GM23338 (cell line): Measurements from ENCODE around the gene TRIM56. TPM values are rescaled to one million over a fixed set of nuclear protein-coding genes. Genes with fewer than 3 reads are reported as not detected.

Experiments
- ATAC-seq: fragments of 200-7000 bp; cut with Tn5 transposase; 3 replicates; pipeline ENCODE4 v1.9.1; 2020
- DNase-seq: peaks from one replicate; pipeline ENCODE4 v3.0.0-alpha.2; 2015; ENCODE audit warnings: low spot score
- H2AFZ ChIP-seq: fragments of 200-600 bp; sonication (generic); 2 replicates; pipeline ENCODE4 v1.8.0; 2016; ENCODE audit warnings: antibody characterized with exemption, mild to moderate bottlenecking, moderate library complexity
- H3F3A ChIP-seq: fragments of 200-600 bp; sonication (generic); replicated peaks from 2 replicates; pipeline ENCODE4 v1.8.0; 2017; ENCODE audit warnings: antibody characterized with exemption, mixed run types, low read depth
- H3K27ac ChIP-seq: fragments of 200-600 bp; sonication (generic); 2 replicates; pipeline ENCODE4 v1.6.1; 2016; ENCODE audit warnings: low read depth
- H3K27me3 ChIP-seq: fragments of 200-600 bp; sonication (generic); 2 replicates; pipeline ENCODE4 v1.8.0; 2016; ENCODE audit warnings: mild to moderate bottlenecking, mixed run types, moderate library complexity; ENCODE audit not compliant: insufficient read depth
- H3K36me3 ChIP-seq: fragments of 200-600 bp; sonication (generic); 2 replicates; pipeline ENCODE4 v1.8.0; 2016; ENCODE audit warnings: mild to moderate bottlenecking; ENCODE audit not compliant: insufficient read depth
- H3K4me1 ChIP-seq: fragments of 200-600 bp; sonication (generic); 2 replicates; pipeline ENCODE4 v1.8.0; 2016; ENCODE audit warnings: mild to moderate bottlenecking, moderate library complexity; ENCODE audit not compliant: insufficient read depth
- H3K4me2 ChIP-seq: fragments of 200-600 bp; sonication (generic); 2 replicates; pipeline ENCODE4 v1.7.1; 2017; ENCODE audit warnings: mixed run types
- H3K4me3 ChIP-seq: fragments of 200-600 bp; sonication (generic); 2 replicates; pipeline ENCODE4 v1.6.1; 2016; ENCODE audit warnings: mixed run types
- H3K79me2 ChIP-seq: fragments of 200-600 bp; sonication (generic); replicated peaks from 2 replicates; pipeline ENCODE4 v1.8.0; 2017; ENCODE audit warnings: mild to moderate bottlenecking; ENCODE audit not compliant: insufficient read depth
- H3K9me2 ChIP-seq: fragments of 200-600 bp; sonication (generic); 2 replicates; pipeline ENCODE4 v1.8.0; 2017; ENCODE audit not compliant: insufficient read depth
- H4K20me1 ChIP-seq: fragments of 200-600 bp; sonication (generic); replicated peaks from 2 replicates; pipeline ENCODE4 v1.8.0; 2017; ENCODE audit warnings: mild to moderate bottlenecking; ENCODE audit not compliant: insufficient read depth
- H3K27ac Mint-ChIP-seq: 2 replicates; pipeline ENCODE4 v1.8.0; 2020; ENCODE audit warnings: inconsistent platforms, mild to moderate bottlenecking, moderate library complexity, mixed read lengths
- H3K27me3 Mint-ChIP-seq: 3 replicates; pipeline ENCODE4 v1.8.0; 2022; ENCODE audit warnings: low read depth, mild to moderate bottlenecking, moderate library complexity, mixed read lengths, inconsistent platforms; ENCODE audit not compliant: insufficient read depth, poor library complexity
- H3K36me3 Mint-ChIP-seq: 3 replicates; pipeline ENCODE4 v1.8.0; 2021; ENCODE audit warnings: low read depth, mild to moderate bottlenecking, inconsistent platforms, moderate library complexity, mixed read lengths
- H3K4me1 Mint-ChIP-seq: 3 replicates; pipeline ENCODE4 v1.8.0; 2020; ENCODE audit warnings: mild to moderate bottlenecking, inconsistent platforms, mixed read lengths
- H3K4me3 Mint-ChIP-seq: 3 replicates; pipeline ENCODE4 v1.8.0; 2021; ENCODE audit warnings: moderate library complexity, mild to moderate bottlenecking, inconsistent platforms, mixed read lengths
- H3K9me3 Mint-ChIP-seq: 3 replicates; pipeline ENCODE4 v1.8.0; 2020; ENCODE audit warnings: moderate library complexity, mild to moderate bottlenecking, inconsistent platforms, mixed read lengths
- CREB1 ChIP-seq: fragments of 250-450 bp; sonication (Bioruptor Pico); IDR thresholded peaks from 2 replicates; pipeline ENCODE4 v1.5.0; 2020; ENCODE audit warnings: low read depth, mild to moderate bottlenecking, moderate library complexity
- ETS1 ChIP-seq: IDR thresholded peaks from 2 replicates; pipeline ENCODE4 v1.6.1; 2016; ENCODE audit warnings: antibody characterized with exemption
- EZH2 ChIP-seq: fragments of 200-600 bp; sonication (generic); IDR thresholded peaks from one replicate; pipeline ENCODE4 v1.8.0; 2017; ENCODE audit warnings: antibody characterized with exemption, mild to moderate bottlenecking, low read depth; ENCODE audit not compliant: unreplicated experiment
- EZH2phosphoT487 ChIP-seq: fragments of 200-600 bp; sonication (generic); IDR thresholded peaks from one replicate; pipeline ENCODE4 v1.8.1; 2018; ENCODE audit warnings: antibody characterized with exemption; ENCODE audit not compliant: unreplicated experiment
- NANOG ChIP-seq: IDR thresholded peaks from 2 replicates; pipeline ENCODE4 v1.6.1; 2016; ENCODE audit warnings: antibody characterized with exemption, borderline replicate concordance
- POLR2AphosphoS5 ChIP-seq: IDR thresholded peaks from 2 replicates; pipeline ENCODE4 v1.6.1; 2016; ENCODE audit warnings: antibody characterized with exemption, low read depth
- REST ChIP-seq: IDR thresholded peaks from one replicate; pipeline ENCODE4 v1.6.1; 2018; ENCODE audit warnings: antibody characterized with exemption; ENCODE audit not compliant: unreplicated experiment
- STAT1 ChIP-seq: IDR thresholded peaks from one replicate; pipeline ENCODE4 v1.6.1; 2016; ENCODE audit warnings: antibody characterized with exemption; ENCODE audit not compliant: unreplicated experiment
- ZNF114 ChIP-seq: fragments of 250-450 bp; sonication (Bioruptor Pico); IDR thresholded peaks from 2 replicates; pipeline ENCODE4 v1.5.0; 2020; ENCODE audit warnings: mild to moderate bottlenecking, moderate library complexity
- polyA plus RNA-seq: library from polyadenylated mRNA; unstranded; fragments of >200 nt; fragmentation: Nextera tagmentation; extraction: Ambion mirVana; gene quantifications from 2 replicates; pipeline ENCODE4 v1.2.1, GENCODE V29; 2016
- total RNA-seq: library from RNA; depleted of rRNA; stranded (reverse); fragments of >200 nt; shearing (Covaris generic); gene quantifications from 2 replicates; pipeline ENCODE4 v1.2.3, GENCODE V29; 2014
- TF ChIP-seq, protein P1 (sequence below), 2 experiments: fragments of 200-600 bp in 1 of 2; sonication (generic) in 1 of 2; conservative IDR thresholded peaks; 2 replicates each; pipeline versions ENCODE4 v1.5.1 to v1.6.1; 2016 to 2017; ENCODE audit warnings: antibody characterized with exemption in 2 of 2, low read depth in 2 of 2, mild to moderate bottlenecking in 2 of 2, moderate library complexity in 1 of 2
- TF ChIP-seq, protein P2 (sequence below): fragments of 250-450 bp; sonication (Bioruptor Pico); IDR thresholded peaks from 2 replicates; pipeline ENCODE4 v1.5.0; 2020; ENCODE audit warnings: mild to moderate bottlenecking, moderate library complexity

The TRIM56 gene
- total and polyA plus RNA-seq, 2 experiments from 2014 or later: 10.0 to 15.7 TPM

DNA sequence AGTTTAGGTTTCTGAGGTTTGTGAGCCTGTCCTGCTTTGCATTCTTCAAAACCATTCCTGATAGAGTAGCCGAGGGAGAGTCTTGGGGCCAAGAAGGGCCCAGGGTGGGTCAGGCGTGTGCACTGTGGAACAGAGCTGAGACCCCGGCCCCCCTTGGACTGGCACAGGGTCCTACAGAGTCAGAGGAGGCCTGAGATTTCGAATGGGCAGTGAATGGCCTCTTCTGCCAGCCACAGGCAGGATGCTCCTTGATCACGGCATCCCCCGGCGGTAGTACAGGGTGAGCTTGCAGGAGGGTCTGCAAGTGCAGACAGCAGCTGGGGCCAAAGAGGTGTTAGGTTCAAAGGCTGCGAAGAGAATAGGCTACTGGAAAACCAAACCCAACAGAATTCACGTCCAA lies 4.6 kb downstream of the TRIM56 start:
- H3K27ac Mint-ChIP-seq: no peak overlapping the region
- Histone ChIP-seq H3K4me2 (no peak overlapping the region), H3F3A (peaks cover 6% of the 10 kb centered on the region; the same call in 1 of the 2 replicates), H3K27me3 (no peaks in the 10 kb centered on the region), H3K36me3 (no peaks in the 10 kb centered on the region), H3K9me2 (no peaks in the 10 kb centered on the region), H3K27ac (no peak overlapping the region), H3K79me2 (no peaks in the 10 kb centered on the region), H2AFZ (no peak overlapping the region), H3K4me1 (peaks cover 3% of the 10 kb centered on the region), H3K4me3 (no peak overlapping the region), H4K20me1 (no peaks in the 10 kb centered on the region)
- no peak for DNase-seq
- TF ChIP-seq CREB1 (CRISPR knock-in tag): no peak
- no peak for TF ChIP-seq STAT1
- TF ChIP-seq NANOG: no peak
- no peak for TF ChIP-seq EZH2phosphoT487
- no peak for TF ChIP-seq ZNF114 (CRISPR knock-in tag)
- TF ChIP-seq, protein P1, sequence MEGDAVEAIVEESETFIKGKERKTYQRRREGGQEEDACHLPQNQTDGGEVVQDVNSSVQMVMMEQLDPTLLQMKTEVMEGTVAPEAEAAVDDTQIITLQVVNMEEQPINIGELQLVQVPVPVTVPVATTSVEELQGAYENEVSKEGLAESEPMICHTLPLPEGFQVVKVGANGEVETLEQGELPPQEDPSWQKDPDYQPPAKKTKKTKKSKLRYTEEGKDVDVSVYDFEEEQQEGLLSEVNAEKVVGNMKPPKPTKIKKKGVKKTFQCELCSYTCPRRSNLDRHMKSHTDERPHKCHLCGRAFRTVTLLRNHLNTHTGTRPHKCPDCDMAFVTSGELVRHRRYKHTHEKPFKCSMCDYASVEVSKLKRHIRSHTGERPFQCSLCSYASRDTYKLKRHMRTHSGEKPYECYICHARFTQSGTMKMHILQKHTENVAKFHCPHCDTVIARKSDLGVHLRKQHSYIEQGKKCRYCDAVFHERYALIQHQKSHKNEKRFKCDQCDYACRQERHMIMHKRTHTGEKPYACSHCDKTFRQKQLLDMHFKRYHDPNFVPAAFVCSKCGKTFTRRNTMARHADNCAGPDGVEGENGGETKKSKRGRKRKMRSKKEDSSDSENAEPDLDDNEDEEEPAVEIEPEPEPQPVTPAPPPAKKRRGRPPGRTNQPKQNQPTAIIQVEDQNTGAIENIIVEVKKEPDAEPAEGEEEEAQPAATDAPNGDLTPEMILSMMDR (conservative IDR thresholded peaks at IDR 0.05; ENCODE audit: low read depth in 2 of 2): no peak
- no peak for TF ChIP-seq ETS1
- no peak for TF ChIP-seq POLR2AphosphoS5
- TF ChIP-seq REST: no peak
- TF ChIP-seq EZH2: no peak
- TF ChIP-seq, protein P2, sequence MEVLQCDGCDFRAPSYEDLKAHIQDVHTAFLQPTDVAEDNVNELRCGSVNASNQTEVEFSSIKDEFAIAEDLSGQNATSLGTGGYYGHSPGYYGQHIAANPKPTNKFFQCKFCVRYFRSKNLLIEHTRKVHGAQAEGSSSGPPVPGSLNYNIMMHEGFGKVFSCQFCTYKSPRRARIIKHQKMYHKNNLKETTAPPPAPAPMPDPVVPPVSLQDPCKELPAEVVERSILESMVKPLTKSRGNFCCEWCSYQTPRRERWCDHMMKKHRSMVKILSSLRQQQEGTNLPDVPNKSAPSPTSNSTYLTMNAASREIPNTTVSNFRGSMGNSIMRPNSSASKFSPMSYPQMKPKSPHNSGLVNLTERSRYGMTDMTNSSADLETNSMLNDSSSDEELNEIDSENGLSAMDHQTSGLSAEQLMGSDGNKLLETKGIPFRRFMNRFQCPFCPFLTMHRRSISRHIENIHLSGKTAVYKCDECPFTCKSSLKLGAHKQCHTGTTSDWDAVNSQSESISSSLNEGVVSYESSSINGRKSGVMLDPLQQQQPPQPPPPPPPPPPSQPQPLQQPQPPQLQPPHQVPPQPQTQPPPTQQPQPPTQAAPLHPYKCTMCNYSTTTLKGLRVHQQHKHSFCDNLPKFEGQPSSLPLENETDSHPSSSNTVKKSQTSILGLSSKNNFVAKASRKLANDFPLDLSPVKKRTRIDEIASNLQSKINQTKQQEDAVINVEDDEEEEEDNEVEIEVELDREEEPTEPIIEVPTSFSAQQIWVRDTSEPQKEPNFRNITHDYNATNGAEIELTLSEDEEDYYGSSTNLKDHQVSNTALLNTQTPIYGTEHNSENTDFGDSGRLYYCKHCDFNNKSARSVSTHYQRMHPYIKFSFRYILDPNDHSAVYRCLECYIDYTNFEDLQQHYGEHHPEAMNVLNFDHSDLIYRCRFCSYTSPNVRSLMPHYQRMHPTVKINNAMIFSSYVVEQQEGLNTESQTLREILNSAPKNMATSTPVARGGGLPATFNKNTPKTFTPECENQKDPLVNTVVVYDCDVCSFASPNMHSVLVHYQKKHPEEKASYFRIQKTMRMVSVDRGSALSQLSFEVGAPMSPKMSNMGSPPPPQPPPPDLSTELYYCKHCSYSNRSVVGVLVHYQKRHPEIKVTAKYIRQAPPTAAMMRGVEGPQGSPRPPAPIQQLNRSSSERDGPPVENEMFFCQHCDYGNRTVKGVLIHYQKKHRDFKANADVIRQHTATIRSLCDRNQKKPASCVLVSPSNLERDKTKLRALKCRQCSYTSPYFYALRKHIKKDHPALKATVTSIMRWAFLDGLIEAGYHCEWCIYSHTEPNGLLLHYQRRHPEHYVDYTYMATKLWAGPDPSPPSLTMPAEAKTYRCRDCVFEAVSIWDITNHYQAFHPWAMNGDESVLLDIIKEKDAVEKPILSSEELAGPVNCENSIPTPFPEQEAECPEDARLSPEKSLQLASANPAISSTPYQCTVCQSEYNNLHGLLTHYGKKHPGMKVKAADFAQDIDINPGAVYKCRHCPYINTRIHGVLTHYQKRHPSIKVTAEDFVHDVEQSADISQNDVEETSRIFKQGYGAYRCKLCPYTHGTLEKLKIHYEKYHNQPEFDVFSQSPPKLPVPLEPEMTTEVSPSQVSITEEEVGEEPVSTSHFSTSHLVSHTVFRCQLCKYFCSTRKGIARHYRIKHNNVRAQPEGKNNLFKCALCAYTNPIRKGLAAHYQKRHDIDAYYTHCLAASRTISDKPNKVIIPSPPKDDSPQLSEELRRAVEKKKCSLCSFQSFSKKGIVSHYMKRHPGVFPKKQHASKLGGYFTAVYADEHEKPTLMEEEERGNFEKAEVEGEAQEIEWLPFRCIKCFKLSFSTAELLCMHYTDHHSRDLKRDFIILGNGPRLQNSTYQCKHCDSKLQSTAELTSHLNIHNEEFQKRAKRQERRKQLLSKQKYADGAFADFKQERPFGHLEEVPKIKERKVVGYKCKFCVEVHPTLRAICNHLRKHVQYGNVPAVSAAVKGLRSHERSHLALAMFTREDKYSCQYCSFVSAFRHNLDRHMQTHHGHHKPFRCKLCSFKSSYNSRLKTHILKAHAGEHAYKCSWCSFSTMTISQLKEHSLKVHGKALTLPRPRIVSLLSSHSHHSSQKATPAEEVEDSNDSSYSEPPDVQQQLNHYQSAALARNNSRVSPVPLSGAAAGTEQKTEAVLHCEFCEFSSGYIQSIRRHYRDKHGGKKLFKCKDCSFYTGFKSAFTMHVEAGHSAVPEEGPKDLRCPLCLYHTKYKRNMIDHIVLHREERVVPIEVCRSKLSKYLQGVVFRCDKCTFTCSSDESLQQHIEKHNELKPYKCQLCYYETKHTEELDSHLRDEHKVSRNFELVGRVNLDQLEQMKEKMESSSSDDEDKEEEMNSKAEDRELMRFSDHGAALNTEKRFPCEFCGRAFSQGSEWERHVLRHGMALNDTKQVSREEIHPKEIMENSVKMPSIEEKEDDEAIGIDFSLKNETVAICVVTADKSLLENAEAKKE: no peak
- H3K4me1 Mint-ChIP-seq: peaks cover 15% of the 10 kb centered on the region
- no peak for ATAC-seq
- peaks cover 22% of the 10 kb centered on the region for H3K9me3 Mint-ChIP-seq
- peaks cover 43% of the 10 kb centered on the region for H3K36me3 Mint-ChIP-seq
- peaks cover 7% of the 10 kb centered on the region for H3K27me3 Mint-ChIP-seq
- no peak overlapping the region for H3K4me3 Mint-ChIP-seq
